HEK293 (cell line): ENCODE results near the gene RUNX1.
A peak's percentile ranks its signal among the peaks of the same experiment; 100 is the strongest.

Experiments used
- CTCF ChIA-PET: fragments of 350-600 bp; formaldehyde crosslinking; extraction: SDS; loops from one replicate; lab custom pipeline; 2021; ENCODE audit warnings: antibody characterized with exemption; lab: Yijun Ruan, JAX
- POLR2A ChIA-PET: fragments of 300-600 bp; formaldehyde crosslinking; extraction: SDS; loops from one replicate; lab custom pipeline; 2020; ENCODE audit warnings: antibody characterized with exemption, inconsistent platforms; lab: Yijun Ruan, JAX
- H3K27ac ChIP-seq: fragments of 200-500 bp; sonication (Bioruptor generic); 2 replicates; pipeline ENCODE4 v1.5.1; 2014; ENCODE audit warnings: low read depth, low read length, control low read depth, inconsistent platforms; ENCODE audit errors: extremely low read depth
- H3K36me3 ChIP-seq, 2 experiments: fragments of 200-500 bp in 1 of 2; sonication (Bioruptor generic) in 1 of 2; 1 replicate in 1 of 2; 2 replicates in 1 of 2; pipeline ENCODE4 v1.5.1; 2014 to 2017; ENCODE audit warnings: inconsistent platforms in 2 of 2, low read length in 2 of 2; ENCODE audit not compliant: control insufficient read depth in 2 of 2, insufficient read depth in 1 of 2
- H3K4me1 ChIP-seq: fragments of 200-500 bp; sonication (Bioruptor generic); 2 replicates; pipeline ENCODE4 v1.5.1; 2014; ENCODE audit warnings: mild to moderate bottlenecking, low read length, inconsistent platforms; ENCODE audit not compliant: control insufficient read depth, insufficient read depth
- H3K4me3 ChIP-seq: 2 replicates; pipeline ENCODE4 v1.5.1; 2011; ENCODE audit warnings: low read depth, mild to moderate bottlenecking, control low read depth, low read length, moderate library complexity
- H3K9me3 ChIP-seq: fragments of 200-500 bp; sonication (Bioruptor generic); 2 replicates; pipeline ENCODE4 v1.5.1; 2014; ENCODE audit warnings: low read depth, low read length, inconsistent platforms; ENCODE audit not compliant: control insufficient read depth, insufficient read depth
- BCL11A ChIP-seq: fragments of 450-650 bp; formaldehyde crosslinking; IDR thresholded peaks from 2 replicates; pipeline ENCODE4 v1.5.1; 2016; ENCODE audit warnings: low read depth, missing biosample characterization, missing genetic modification characterization
- GFI1B ChIP-seq: fragments of 450-650 bp; formaldehyde crosslinking; IDR thresholded peaks from 2 replicates; pipeline ENCODE4 v1.5.1; 2016; ENCODE audit warnings: missing biosample characterization, missing genetic modification characterization
- GLI4 ChIP-seq: fragments of 450-650 bp; formaldehyde crosslinking; IDR thresholded peaks from 2 replicates; pipeline ENCODE4 v1.5.1; 2016; ENCODE audit warnings: missing biosample characterization, missing genetic modification characterization
- INSM2 ChIP-seq: fragments of 450-650 bp; formaldehyde crosslinking; IDR thresholded peaks from 2 replicates; pipeline ENCODE4 v1.5.1; 2016; ENCODE audit warnings: missing biosample characterization, missing genetic modification characterization
- KLF16 ChIP-seq: fragments of 450-650 bp; formaldehyde crosslinking; IDR thresholded peaks from 2 replicates; pipeline ENCODE4 v1.5.1; 2017; ENCODE audit warnings: missing biosample characterization, missing genetic modification characterization
- KLF17 ChIP-seq: fragments of 450-650 bp; formaldehyde crosslinking; IDR thresholded peaks from 2 replicates; pipeline ENCODE4 v1.5.1; 2016; ENCODE audit warnings: missing biosample characterization, missing genetic modification characterization
- MYNN ChIP-seq: fragments of 450-650 bp; formaldehyde crosslinking; IDR thresholded peaks from 2 replicates; pipeline ENCODE4 v1.5.1; 2016; ENCODE audit warnings: missing biosample characterization, missing genetic modification characterization, borderline replicate concordance
- PRDM1 ChIP-seq: fragments of 450-650 bp; formaldehyde crosslinking; IDR thresholded peaks from 2 replicates; pipeline ENCODE4; 2016; ENCODE audit warnings: missing biosample characterization, missing genetic modification characterization
- SALL2 ChIP-seq: fragments of 450-650 bp; formaldehyde crosslinking; IDR thresholded peaks from 2 replicates; pipeline ENCODE4 v1.5.0; 2017; ENCODE audit warnings: missing biosample characterization, mild to moderate bottlenecking, missing genetic modification characterization, borderline replicate concordance
- SP3 ChIP-seq: fragments of 450-650 bp; formaldehyde crosslinking; IDR thresholded peaks from 2 replicates; pipeline ENCODE4 v1.5.1; 2016; ENCODE audit warnings: missing biosample characterization, missing genetic modification characterization
- TCF7L2 ChIP-seq: IDR thresholded peaks from 2 replicates; pipeline ENCODE4 v1.6.1; 2011; ENCODE audit warnings: low read depth, mild to moderate bottlenecking, inconsistent platforms, low read length, moderate library complexity, borderline replicate concordance
- ZFP69B ChIP-seq: fragments of 450-650 bp; formaldehyde crosslinking; IDR thresholded peaks from 2 replicates; pipeline ENCODE4 v1.5.1; 2016; ENCODE audit warnings: missing biosample characterization, missing genetic modification characterization
- ZIC2 ChIP-seq: fragments of 450-650 bp; formaldehyde crosslinking; IDR thresholded peaks from 2 replicates; pipeline ENCODE4 v1.5.1; 2016; ENCODE audit warnings: missing biosample characterization, missing genetic modification characterization
- ZNF140 ChIP-seq: fragments of 450-650 bp; formaldehyde crosslinking; IDR thresholded peaks from 2 replicates; pipeline ENCODE4 v1.5.1; 2016; ENCODE audit warnings: missing biosample characterization, missing genetic modification characterization
- ZNF148 ChIP-seq: fragments of 450-650 bp; formaldehyde crosslinking; IDR thresholded peaks from 2 replicates; pipeline ENCODE4 v1.5.0; 2017; ENCODE audit warnings: missing biosample characterization, missing genetic modification characterization, borderline replicate concordance
- ZNF157 ChIP-seq: fragments of 450-650 bp; formaldehyde crosslinking; IDR thresholded peaks from 2 replicates; pipeline ENCODE4 v1.5.1; 2016; ENCODE audit warnings: missing biosample characterization, missing genetic modification characterization
- ZNF239 ChIP-seq: fragments of 450-650 bp; formaldehyde crosslinking; IDR thresholded peaks from 2 replicates; pipeline ENCODE4 v1.5.1; 2016; ENCODE audit warnings: missing biosample characterization, missing genetic modification characterization
- ZNF311 ChIP-seq: fragments of 450-650 bp; formaldehyde crosslinking; IDR thresholded peaks from 2 replicates; pipeline ENCODE4 v1.5.1; 2017; ENCODE audit warnings: missing biosample characterization, missing genetic modification characterization, borderline replicate concordance
- ZNF513 ChIP-seq: fragments of 450-650 bp; IDR thresholded peaks from 2 replicates; pipeline ENCODE4 v1.5.1; 2018; ENCODE audit warnings: missing biosample characterization, missing genetic modification characterization
- ZNF521 ChIP-seq: fragments of 450-650 bp; formaldehyde crosslinking; IDR thresholded peaks from 2 replicates; pipeline ENCODE4 v1.5.1; 2017; ENCODE audit warnings: missing biosample characterization, mild to moderate bottlenecking, missing genetic modification characterization
- ZNF560 ChIP-seq: fragments of 450-650 bp; formaldehyde crosslinking; IDR thresholded peaks from 2 replicates; pipeline ENCODE4 v1.5.1; 2017; ENCODE audit warnings: missing biosample characterization, missing genetic modification characterization, borderline replicate concordance
- ZNF571 ChIP-seq: fragments of 450-650 bp; formaldehyde crosslinking; IDR thresholded peaks from 2 replicates; pipeline ENCODE4 v1.5.0; 2017; ENCODE audit warnings: missing biosample characterization, missing genetic modification characterization
- ZNF621 ChIP-seq: fragments of 450-650 bp; formaldehyde crosslinking; IDR thresholded peaks from 2 replicates; pipeline ENCODE4 v1.5.1; 2017; ENCODE audit warnings: missing biosample characterization, missing genetic modification characterization
- ZNF623 ChIP-seq: fragments of 450-650 bp; formaldehyde crosslinking; IDR thresholded peaks from 2 replicates; pipeline ENCODE4 v1.5.1; 2016; ENCODE audit warnings: missing biosample characterization, missing genetic modification characterization
- ZNF670 ChIP-seq: fragments of 450-650 bp; formaldehyde crosslinking; IDR thresholded peaks from 2 replicates; pipeline ENCODE4 v1.5.1; 2016; ENCODE audit warnings: missing biosample characterization, missing genetic modification characterization, low read depth
- ZNF768 ChIP-seq: fragments of 450-650 bp; formaldehyde crosslinking; IDR thresholded peaks from 2 replicates; pipeline ENCODE4 v1.5.1; 2018; ENCODE audit warnings: missing biosample characterization, mild to moderate bottlenecking, missing genetic modification characterization
- ZNF791 ChIP-seq: fragments of 450-650 bp; formaldehyde crosslinking; IDR thresholded peaks from 2 replicates; pipeline ENCODE4 v1.5.1; 2016; ENCODE audit warnings: missing biosample characterization, missing genetic modification characterization
- ZNF792 ChIP-seq: fragments of 450-650 bp; formaldehyde crosslinking; IDR thresholded peaks from 2 replicates; pipeline ENCODE4 v1.5.1; 2016; ENCODE audit warnings: missing biosample characterization, missing genetic modification characterization

RUNX1 gene

GRCh38 chr21:34942911-34943310 lies 106.2 kb downstream of the RUNX1 start:
- ChIA-PET CTCF (interaction anchor here (0.6 to 0.7 kb wide), 2 partner anchors 53 to 794 kb away, joined by 3 read pairs; no protein-coding TSS in a partner anchor), POLR2A (no interaction called here)
- no peaks in the 10 kb centered on the region for H3K9me3 ChIP-seq
- no peaks in the 10 kb centered on the region for H3K4me1 ChIP-seq
- no peak overlapping the region for H3K4me3 ChIP-seq
- no peak overlapping the region for H3K27ac ChIP-seq
- TF ChIP-seq ZNF239 (tag by site-specific recombination) (no peak), ZNF140 (tag by site-specific recombination) (no peak), MYNN (tag by site-specific recombination) (no peak), ZNF513 (no peak), SALL2 (tag by site-specific recombination) (no peak), ZNF670 (no peak), TCF7L2 (no peak), KLF16 (tag by site-specific recombination) (no peak), SP3 (no peak), BCL11A (tag by site-specific recombination) (no peak), ZNF521 (tag by site-specific recombination) (no peak)
- no peaks in the 10 kb centered on the region for H3K36me3 ChIP-seq

GRCh38 chr21:34941162-34941561 lies 107.9 kb downstream of the RUNX1 start:
- H3K36me3 ChIP-seq: no peaks in the 10 kb centered on the region
- H3K4me1 ChIP-seq: no peaks in the 10 kb centered on the region
- no peak overlapping the region for H3K4me3 ChIP-seq
- ChIA-PET POLR2A (no interaction called here), CTCF (interaction anchor here (0.6 kb wide), 1 partner anchor 13 kb away, joined by 4 read pairs; no protein-coding TSS in a partner anchor)
- H3K27ac ChIP-seq: no peak overlapping the region
- no peaks in the 10 kb centered on the region for H3K9me3 ChIP-seq
- TF ChIP-seq ZIC2 (tag by site-specific recombination): 0 out of 2 replicates have a peak, but pooled peaks have one; percentile 8
- TF ChIP-seq ZNF239 (tag by site-specific recombination): no peak
- no peak for TF ChIP-seq PRDM1
- no peak for TF ChIP-seq ZNF792 (tag by site-specific recombination)
- TF ChIP-seq ZNF623: no peak
- no peak for TF ChIP-seq ZNF621
- TF ChIP-seq ZNF571 (tag by site-specific recombination): no peak

- CTCF ChIA-PET: no interaction called here
- H3K4me1 ChIP-seq: no peaks in the 10 kb centered on the region
- H3K27ac ChIP-seq: no peak overlapping the region
- TF ChIP-seq ZNF791 (no peak), SALL2 (tag by site-specific recombination) (no peak), INSM2 (tag by site-specific recombination) (no peak), KLF17 (tag by site-specific recombination) (no peak), ZNF157 (no peak), GFI1B (tag by site-specific recombination) (no peak), ZNF311 (tag by site-specific recombination) (no peak), GLI4 (tag by site-specific recombination) (no peak), ZNF148 (tag by site-specific recombination) (no peak), ZFP69B (tag by site-specific recombination) (no peak), ZNF560 (tag by site-specific recombination) (no peak), ZNF768 (tag by site-specific recombination) (no peak)
Measured at GRCh38 chr21:34939673-34940331, 109.3 kb downstream of the RUNX1 start.

More at GRCh38 chr21:34939673-34940331, 109.3 kb downstream of the RUNX1 start:
- Histone ChIP-seq H3K9me3 (no peaks in the 10 kb centered on the region), H3K36me3 (no peaks in the 10 kb centered on the region), H3K4me3 (no peak overlapping the region)
- POLR2A ChIA-PET: no interaction called here
